Thoracic aorta (tissue), 2 donors: ENCODE results near the gene ASTN1. TPM values are rescaled to one million over a fixed set of nuclear protein-coding genes. Genes with fewer than 3 reads are reported as not detected.

Experiments used
- ATAC-seq: fragments of 150-250 bp; one replicate; pipeline ENCODE4 v1.8.0; 2017; ENCODE audit warnings: low read depth; ENCODE audit not compliant: insufficient number of reproducible peaks, low FRiP score
- DNase-seq: peaks from one replicate; pipeline ENCODE4 v3.0.0-alpha.2; 2020; ENCODE audit warnings: low spot score
- H3K27ac ChIP-seq, 2 donors: fragments of 200-600 bp; sonication (generic); 1 replicate in 1 of 2; 2 replicates in 1 of 2; pipeline ENCODE4 v1.5.1; 2016; ENCODE audit warnings: mild to moderate bottlenecking in 2 of 2, moderate library complexity in 2 of 2
- H3K27me3 ChIP-seq: fragments of 200-600 bp; sonication (generic); replicated peaks from 2 replicates; pipeline ENCODE4 v1.6.0; 2016; ENCODE audit warnings: mild to moderate bottlenecking; ENCODE audit not compliant: insufficient read depth
- H3K36me3 ChIP-seq: fragments of 200-600 bp; sonication (generic); one replicate; pipeline ENCODE4 v1.5.1; 2016
- H3K4me1 ChIP-seq, 2 donors: fragments of 200-600 bp; sonication (generic); 1 replicate in 1 of 2; 2 replicates in 1 of 2; pipeline versions ENCODE4 v1.5.1 to v1.6.0; 2016; ENCODE audit warnings: low read depth in 2 of 2, mild to moderate bottlenecking in 1 of 2; ENCODE audit not compliant: control insufficient read depth in 1 of 2
- H3K4me3 ChIP-seq: fragments of 200-600 bp; sonication (generic); 2 replicates; pipeline ENCODE4 v1.5.1; 2016; ENCODE audit warnings: mild to moderate bottlenecking
- H3K9me3 ChIP-seq: fragments of 200-600 bp; sonication (generic); 2 replicates; pipeline ENCODE4 v1.5.1; 2016
- total RNA-seq, 2 donors: library from RNA; depleted of rRNA; stranded (reverse); fragments of >200 nt; gene quantifications; one replicate each; pipeline versions ENCODE4 v1.1.0 to v1.2.3, GENCODE V29; 2016
- TF ChIP-seq, protein P1 (sequence below): fragments of 200-600 bp; sonication (generic); IDR thresholded peaks from one replicate; pipeline ENCODE4 v1.5.1; 2019; ENCODE audit warnings: antibody characterized with exemption

Gene ASTN1
- total RNA-seq, 2 donors from 2014 or later: 0.41 to 0.42 TPM

DNA sequence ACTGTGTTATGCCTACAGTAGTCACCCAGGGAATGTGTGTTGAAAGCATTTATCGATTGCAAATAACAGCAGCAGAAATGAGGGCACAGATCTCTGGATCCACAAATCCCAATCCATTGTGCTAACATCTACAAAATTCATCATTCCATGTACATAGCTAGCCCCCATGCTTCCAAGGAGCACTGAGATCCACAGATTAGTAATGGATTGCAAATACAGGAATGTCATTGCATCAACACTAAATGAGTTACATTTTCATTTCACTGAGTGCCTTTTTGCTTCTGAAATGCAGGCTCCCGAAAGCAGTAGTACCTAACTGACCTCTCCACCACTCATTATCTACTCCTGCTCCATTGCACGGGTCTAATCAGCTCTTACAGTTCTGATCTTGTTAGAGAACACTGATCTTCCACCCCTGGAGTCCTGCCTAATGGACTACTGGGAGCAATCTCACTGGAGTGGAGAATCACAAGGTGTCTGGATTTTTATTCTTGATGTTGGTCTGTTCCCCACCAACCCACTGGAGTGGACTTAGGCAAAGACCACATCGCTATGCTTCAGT lies 30.5 kb downstream of the ASTN1 start:
- no peak for DNase-seq
- Histone ChIP-seq H3K27me3 (no peaks in the 10 kb centered on the region), H3K4me3 (no peak overlapping the region), H3K36me3 (no peaks in the 10 kb centered on the region), H3K9me3 (no peaks in the 10 kb centered on the region), H3K4me1 (no peaks in the 10 kb centered on the region), H3K27ac (no peak overlapping the region)
- TF ChIP-seq, protein P1, sequence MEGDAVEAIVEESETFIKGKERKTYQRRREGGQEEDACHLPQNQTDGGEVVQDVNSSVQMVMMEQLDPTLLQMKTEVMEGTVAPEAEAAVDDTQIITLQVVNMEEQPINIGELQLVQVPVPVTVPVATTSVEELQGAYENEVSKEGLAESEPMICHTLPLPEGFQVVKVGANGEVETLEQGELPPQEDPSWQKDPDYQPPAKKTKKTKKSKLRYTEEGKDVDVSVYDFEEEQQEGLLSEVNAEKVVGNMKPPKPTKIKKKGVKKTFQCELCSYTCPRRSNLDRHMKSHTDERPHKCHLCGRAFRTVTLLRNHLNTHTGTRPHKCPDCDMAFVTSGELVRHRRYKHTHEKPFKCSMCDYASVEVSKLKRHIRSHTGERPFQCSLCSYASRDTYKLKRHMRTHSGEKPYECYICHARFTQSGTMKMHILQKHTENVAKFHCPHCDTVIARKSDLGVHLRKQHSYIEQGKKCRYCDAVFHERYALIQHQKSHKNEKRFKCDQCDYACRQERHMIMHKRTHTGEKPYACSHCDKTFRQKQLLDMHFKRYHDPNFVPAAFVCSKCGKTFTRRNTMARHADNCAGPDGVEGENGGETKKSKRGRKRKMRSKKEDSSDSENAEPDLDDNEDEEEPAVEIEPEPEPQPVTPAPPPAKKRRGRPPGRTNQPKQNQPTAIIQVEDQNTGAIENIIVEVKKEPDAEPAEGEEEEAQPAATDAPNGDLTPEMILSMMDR: no peak
- no peak for ATAC-seq

DNA sequence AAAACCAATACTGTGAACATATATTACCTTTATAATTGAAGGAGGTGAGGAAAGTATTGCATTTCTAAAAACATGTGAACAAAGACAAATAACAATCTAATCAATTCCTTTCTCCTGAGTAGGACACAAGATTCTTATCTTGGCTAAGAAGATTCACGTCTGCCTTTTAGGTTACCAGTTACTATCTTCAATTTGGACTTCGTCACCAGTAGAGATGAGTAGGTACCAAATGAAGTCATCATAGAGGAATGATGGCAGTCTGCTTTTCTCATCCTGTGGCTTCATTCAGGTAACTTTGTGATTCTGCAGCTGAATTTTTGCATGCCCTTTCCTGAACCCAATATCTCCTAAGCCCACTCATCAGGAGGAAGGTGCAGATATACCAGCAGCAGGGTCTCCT lies 32.4 kb downstream of the ASTN1 start:
- H3K27me3 ChIP-seq: no peaks in the 10 kb centered on the region
- TF ChIP-seq, protein P1: no peak
- H3K4me1 ChIP-seq: no peaks in the 10 kb centered on the region
- H3K9me3 ChIP-seq: no peaks in the 10 kb centered on the region
- H3K27ac ChIP-seq: no peak overlapping the region
- H3K36me3 ChIP-seq: no peaks in the 10 kb centered on the region
- no peak overlapping the region for H3K4me3 ChIP-seq
- DNase-seq (no peak), ATAC-seq (no peak)

DNA sequence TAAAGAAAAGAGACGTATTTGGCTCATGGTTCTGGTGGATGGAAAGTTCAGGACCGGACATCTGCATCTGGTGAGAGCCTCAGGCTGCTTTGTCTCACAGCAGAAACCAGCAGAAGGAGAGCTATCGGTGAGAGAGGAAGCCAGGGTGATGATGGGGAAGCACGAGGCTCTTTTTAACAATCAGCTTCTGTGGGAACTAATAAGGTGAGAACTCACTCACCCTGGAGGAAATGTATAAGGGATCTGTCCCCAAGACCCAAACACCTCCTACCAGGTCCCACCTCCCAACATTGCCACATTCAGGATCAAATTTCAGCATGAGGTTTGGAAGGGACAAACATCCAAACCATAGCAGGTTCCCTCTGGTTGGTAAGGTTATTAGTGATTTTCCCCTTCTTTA lies 32.8 kb downstream of the ASTN1 start:
- TF ChIP-seq, protein P1: no peak
- no peak overlapping the region for H3K27ac ChIP-seq
- no peaks in the 10 kb centered on the region for H3K4me1 ChIP-seq
- no peaks in the 10 kb centered on the region for H3K27me3 ChIP-seq
- H3K36me3 ChIP-seq: no peaks in the 10 kb centered on the region
- H3K4me3 ChIP-seq: no peak overlapping the region
- H3K9me3 ChIP-seq: no peaks in the 10 kb centered on the region
- ATAC-seq (no peak), DNase-seq (no peak)

DNA sequence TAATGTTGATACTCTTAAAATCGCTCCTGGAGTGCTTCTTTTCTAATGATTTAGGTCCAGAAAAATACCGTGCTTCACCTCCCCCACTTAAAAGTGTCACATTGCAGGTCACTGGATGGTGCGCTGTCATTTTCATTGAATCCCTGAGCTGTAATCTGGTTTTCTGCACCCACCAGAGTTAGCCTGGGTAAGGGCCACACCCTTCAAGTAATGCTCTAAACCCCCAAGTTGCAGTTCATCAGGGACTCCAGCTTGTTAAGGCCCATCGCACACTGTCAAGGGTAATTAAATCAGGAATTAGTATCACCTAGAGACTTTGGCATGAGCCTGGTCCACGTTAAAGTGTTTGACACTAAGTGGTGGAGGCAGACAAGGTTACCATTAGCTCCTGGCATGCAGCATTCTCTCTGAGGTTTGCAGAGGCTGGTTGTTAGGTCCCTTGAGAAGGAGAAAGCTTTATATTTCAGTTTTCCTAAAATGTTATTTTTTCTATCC lies 34.0 kb downstream of the ASTN1 start:
- no peak overlapping the region for H3K27ac ChIP-seq
- H3K36me3 ChIP-seq: no peaks in the 10 kb centered on the region
- no peaks in the 10 kb centered on the region for H3K9me3 ChIP-seq
- ATAC-seq: no peak
- TF ChIP-seq, protein P1: no peak
- H3K27me3 ChIP-seq: no peaks in the 10 kb centered on the region
- DNase-seq: no peak
- H3K4me3 ChIP-seq: no peak overlapping the region
- no peaks in the 10 kb centered on the region for H3K4me1 ChIP-seq

DNA sequence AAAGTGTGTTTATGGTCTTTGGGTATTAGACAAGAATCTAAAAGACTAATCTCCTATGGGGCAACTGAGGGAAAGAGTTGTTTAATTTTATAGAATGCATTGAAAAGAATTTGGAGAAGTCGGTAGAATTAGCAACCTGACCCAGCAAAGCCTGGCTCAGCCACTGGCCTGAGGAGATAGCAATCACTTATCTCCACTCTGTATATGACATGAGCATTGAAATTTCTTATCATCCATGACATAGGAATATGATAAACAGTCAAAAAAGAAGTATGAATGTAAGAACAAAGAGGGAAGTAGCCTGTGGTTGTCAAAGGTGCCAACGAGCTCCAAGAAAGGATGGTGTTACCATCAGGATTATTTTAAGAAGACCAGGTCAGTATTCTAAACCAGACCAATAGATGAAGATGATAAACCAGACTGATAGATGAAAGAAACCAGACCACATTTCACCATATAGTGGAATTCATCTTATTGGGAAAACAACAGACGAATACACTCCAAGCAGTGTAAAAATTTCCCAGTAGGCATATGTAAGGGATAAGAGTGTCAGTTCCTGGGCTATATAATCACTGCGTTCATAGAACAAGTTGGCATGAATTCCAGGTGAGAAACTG lies 35.7 kb downstream of the ASTN1 start:
- DNase-seq (no peak), ATAC-seq (no peak)
- H3K36me3 ChIP-seq: no peaks in the 10 kb centered on the region
- TF ChIP-seq, protein P1: no peak
- no peaks in the 10 kb centered on the region for H3K27me3 ChIP-seq
- H3K27ac ChIP-seq: no peak overlapping the region
- no peaks in the 10 kb centered on the region for H3K9me3 ChIP-seq
- H3K4me1 ChIP-seq: no peaks in the 10 kb centered on the region
- no peak overlapping the region for H3K4me3 ChIP-seq
